HG03097 (cell line): ENCODE results near the gene MRPL10.

ENCODE experiments used
- ATAC-seq: cut with Tn5 transposase; IDR thresholded peaks from one replicate; pipeline ENCODE4 v1.9.1; 2021; ENCODE audit not compliant: unreplicated experiment, low FRiP score

Gene MRPL10

DNA sequence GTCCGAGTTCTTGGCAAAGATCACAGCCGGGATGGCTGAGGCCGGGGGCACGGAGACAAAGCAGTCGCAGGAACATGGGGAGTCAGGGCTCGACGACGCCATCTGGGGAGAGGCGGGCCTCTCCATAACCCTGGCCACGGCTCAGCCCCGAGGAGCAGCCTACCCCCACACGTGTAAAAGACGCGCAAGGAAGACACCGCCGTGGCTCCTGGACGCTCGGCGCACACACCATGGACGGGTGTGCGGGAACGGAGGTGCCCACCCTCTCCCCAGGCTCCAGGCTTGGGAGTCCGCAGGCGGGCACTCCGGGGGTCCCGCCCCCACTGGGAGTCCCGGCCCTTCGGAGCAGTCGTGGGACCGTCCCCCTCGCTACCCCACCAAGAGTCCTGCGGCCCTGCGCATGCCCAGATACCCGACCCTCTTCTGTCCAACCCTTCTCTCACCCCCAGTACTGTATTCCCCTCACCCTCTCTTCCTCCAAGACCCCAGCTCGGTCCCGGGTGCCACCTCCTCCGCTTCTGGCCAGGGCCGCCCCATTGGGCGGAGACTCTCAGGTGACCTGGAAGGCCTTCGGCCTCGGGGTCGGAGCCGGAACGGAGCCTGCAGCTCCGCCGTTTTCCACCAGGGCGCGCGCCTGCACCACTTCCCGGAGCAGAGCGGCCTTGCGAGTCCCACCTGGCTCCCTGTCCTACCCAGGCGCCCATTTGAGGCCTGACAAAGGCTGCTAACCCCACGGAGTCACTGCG lies 9.6 kb upstream of the MRPL10 start, which contains the start of gene SCRN2:
Gene SCRN2, minus strand, starts transcription at position 532 of the 746 bp plus-strand sequence. Its CDS starts 430 bp downstream, at position 102.
- peak; percentile 65 for ATAC-seq

DNA sequence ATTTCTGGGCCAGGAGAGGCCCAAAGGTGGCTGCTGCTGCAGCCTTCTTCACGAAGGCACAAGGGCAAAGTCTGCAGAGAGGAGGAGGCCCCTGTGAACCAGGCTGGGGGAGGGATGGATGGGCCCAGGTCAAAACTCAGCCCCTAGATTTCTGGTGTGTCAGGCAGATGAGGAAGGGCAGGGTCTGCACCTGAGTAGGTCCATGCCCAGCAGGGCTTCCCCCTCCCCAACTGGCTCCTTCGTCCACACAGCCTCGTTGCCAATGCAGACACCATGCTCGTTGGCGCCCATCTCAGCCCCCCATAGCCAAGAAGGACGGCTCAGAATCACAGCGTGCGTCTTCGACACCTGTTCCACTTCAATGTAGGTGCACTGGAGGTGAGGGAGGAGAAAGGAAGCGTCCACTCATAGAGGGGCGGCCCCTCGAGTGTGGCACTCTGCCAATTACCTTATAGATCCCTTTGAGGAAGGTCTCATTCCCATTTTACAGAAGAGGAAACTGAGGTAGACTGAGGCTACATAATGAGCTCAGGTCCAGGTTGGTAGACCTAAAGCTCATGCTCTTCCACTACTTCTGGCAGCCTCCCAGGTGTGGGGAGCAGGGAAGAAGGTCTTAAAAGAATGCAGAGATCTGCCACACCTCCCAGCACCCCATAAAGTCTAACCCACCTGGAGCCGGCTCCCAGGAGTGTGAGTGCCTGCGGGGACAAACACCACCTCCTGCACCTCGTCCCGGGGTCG lies 8.8 kb upstream of the MRPL10 start:
- ATAC-seq: no peak

DNA sequence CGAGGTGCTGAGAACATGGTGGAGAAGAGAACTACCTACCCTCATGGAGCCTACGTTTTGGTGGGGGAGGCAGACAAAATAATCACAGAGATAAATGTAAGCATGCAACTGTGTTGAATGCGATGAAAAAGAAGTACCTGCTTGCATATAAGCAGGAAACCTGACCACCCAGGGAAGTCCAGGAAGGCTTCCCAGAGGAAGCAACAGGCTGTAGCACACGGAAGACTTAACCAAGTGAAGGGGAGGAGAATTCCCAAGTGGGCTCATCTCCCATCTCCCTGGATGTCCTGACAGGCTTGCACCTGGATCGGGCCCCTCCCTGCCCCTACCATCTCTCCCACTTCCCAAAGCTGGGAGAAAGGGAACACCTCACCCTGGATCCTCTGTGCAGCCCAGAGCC lies 7.7 kb upstream of the MRPL10 start:
- ATAC-seq: no peak

DNA sequence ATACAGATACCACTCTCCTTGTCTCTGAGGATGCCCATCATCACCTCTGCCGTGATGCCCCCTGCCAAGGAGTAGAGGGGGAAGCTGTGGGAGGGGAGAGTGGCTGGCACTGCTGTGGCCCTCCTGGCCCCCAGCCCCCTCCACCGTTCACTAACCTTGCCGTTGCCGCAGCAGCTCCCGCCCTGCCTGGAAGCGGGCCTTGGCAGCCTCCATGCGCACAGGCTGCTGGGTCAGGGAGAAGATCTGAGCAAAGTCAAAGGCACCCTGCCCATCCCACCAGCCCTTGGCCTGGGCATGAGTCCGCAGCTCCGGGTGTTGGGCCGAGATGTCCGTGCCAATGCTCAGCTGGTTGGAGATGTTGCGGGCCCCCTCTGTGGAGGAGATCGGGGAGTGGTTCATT lies 7.3 kb upstream of the MRPL10 start:
- ATAC-seq: no peak

DNA sequence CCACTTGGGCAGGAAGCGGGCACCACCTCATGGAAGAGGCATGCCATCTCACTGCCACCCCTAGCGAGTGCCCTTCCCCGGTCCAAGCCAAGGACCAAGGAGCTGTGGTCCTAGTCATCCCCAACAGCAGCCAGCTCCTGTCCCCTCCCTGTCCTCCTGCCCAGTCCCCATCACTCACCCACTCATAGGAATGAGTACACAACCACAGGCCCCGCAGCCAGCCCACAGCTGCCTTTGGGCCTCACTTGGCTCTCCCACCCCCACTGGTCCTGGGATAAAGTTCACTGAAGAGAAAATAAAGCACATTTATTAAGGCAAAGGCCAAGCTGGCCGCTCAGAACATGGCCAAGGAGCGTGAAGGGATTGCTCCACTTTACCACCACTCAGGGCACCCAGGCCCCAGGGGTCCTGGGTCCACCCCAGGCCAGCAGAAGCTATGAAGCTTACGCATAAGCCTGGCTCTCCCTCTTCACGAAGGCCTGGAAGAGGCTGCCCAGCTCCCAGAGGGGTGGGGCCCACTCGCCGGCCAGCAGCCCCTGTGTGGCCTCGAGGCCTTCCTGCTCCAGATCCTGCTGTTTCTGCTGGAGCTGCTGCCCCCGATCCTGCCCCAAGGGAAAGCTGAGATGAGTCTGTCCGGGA lies 6.2 kb upstream of the MRPL10 start:
- ATAC-seq: no peak

DNA sequence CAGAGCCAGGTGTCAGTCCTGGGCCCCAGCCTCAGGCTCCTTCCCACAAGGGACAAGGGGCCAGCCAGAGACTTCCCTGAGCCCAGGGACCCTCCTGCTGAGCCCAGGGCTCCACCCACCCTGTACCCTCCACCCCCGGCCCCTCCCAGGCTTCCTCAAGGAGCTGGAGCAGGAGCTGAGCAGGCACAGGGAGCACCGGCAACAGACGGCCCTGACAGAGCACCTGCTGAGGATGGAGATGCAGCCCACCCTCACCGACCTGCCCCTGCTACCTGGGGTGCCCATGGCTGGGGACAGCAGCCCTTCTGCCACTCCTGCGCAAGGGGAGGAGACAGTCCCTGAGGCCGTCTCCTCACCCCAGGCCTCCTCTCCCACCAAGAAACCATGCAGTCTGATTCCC lies 5.3 kb upstream of the MRPL10 start:
- no peak for ATAC-seq

DNA sequence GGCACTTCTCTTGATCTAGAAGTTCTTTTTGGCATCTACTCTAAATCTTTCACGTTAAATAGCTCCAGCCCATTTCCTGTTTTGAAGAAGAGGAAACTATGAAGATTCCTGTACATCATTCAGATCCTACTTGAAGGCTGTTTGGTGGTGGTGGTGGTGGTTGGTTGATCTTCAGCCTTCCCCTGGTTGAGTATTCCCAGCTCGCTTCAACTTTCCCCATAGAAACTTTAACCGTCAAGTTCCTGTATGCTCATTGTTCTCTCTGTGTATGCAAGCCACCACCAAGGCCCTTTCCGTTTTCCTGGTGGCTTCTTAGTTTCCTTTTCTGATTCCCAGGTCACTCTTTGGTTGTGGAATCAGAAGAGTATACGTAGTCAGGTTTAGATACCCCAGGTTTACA lies 3.4 kb upstream of the MRPL10 start:
- ATAC-seq: no peak

DNA sequence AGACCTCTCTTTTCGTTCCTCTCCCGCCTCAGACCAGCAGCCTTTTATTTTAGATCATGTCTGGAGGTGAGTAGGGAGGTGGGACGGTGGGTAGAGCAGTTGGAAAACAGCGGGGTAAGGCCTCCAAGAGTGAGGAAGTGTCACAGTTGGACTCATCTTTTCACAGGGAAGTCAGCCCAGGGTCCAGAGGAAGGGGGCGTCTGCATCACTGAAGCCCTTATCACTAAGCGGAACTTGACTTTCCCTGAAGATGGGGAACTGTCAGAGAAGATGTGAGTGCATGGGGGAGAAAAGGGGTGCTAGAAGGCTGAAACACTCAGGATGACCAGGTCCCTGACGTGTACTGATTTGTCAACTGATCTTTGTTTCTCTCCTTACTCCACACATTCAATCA lies 590 bp upstream of the MRPL10 start:
- ATAC-seq: no peak

DNA sequence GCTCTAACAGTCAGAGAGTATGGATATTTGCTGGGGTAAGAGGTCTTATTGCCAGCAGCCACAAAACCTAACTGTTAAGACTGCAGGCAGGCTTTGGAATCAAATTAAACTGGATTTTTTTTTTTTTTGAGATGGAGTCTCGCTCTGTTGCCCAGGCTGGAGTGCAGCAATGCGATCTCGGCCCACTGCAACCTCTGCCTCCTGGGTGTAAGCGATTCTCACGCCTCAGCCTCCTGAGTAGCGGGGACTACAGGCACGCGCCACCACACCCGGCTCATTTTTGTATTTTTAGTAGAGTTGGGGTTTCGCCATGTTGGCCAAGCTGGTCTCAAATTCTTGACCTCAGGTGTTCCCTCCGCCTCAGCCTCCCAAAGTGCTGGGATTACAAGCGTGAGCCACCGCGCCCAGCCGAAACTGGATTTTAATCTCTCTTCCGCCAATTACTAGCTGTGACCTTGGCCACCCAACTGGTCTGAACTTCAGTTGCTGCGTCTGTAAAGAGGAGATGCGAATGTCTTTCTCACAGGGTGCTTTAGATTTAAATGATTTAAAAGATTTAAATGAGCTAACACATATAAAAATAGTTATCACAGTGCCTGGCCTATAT lies 842 bp downstream of the MRPL10 start:
- no peak for ATAC-seq

DNA sequence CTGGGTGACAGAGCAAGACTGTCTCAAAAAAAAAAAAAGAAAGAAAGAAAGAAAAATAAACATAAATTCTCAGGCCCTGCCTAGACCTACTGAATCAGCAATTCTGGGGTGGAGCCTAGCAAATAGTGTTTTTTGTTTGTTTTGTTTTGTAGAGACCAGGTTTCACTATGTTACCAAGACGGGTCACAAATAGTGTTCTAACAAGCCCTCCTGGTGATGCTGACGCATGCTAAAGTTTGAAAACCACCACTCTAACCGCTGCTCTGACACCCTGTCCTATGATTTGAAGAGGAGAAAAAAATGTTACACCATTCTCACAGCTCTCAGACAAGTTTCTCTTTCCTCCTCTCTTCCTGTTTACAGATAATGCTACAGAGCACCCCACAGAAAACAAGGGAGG lies 1.5 kb downstream of the MRPL10 start:
- ATAC-seq: no peak

DNA sequence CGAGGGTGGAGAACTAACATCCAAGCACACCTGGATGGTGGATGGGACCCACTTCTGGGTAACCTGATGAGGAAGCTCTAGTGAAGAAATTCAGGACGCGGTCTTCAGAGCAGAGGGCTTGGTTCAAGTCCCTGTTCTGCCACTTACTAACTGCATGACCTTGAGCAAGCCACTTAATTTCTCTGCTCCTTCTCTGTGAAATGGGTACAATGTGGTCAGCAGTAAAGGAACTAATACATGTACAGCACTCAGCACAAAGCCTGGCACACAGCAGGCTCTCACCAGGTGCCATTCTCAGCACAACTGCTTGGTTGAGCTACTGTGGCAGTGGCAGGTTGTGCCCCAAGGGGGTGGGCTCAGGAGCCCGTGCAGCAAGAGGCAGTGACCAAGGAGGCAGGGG lies 7.8 kb downstream of the MRPL10 start:
- no peak for ATAC-seq

DNA sequence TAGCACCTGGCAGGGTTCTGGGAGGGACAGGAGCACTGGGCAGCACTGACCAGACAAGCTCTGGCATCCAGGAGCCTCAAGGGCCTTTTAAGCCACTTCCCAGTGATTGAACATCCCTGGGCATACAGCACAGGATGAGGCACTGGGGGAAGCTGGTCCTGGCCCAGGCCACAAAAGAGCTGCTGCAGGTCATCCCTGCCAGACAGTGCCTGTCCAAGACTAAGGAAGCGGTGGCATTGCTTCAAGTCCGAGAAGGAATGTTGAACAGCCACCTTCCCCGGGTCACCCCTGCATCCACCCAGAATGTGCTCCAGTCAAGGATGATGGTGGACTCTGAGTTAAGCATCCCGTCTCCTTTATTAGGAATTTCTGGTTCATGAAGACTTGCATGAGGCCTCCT lies 8.6 kb downstream of the MRPL10 start:
- ATAC-seq: no peak

DNA sequence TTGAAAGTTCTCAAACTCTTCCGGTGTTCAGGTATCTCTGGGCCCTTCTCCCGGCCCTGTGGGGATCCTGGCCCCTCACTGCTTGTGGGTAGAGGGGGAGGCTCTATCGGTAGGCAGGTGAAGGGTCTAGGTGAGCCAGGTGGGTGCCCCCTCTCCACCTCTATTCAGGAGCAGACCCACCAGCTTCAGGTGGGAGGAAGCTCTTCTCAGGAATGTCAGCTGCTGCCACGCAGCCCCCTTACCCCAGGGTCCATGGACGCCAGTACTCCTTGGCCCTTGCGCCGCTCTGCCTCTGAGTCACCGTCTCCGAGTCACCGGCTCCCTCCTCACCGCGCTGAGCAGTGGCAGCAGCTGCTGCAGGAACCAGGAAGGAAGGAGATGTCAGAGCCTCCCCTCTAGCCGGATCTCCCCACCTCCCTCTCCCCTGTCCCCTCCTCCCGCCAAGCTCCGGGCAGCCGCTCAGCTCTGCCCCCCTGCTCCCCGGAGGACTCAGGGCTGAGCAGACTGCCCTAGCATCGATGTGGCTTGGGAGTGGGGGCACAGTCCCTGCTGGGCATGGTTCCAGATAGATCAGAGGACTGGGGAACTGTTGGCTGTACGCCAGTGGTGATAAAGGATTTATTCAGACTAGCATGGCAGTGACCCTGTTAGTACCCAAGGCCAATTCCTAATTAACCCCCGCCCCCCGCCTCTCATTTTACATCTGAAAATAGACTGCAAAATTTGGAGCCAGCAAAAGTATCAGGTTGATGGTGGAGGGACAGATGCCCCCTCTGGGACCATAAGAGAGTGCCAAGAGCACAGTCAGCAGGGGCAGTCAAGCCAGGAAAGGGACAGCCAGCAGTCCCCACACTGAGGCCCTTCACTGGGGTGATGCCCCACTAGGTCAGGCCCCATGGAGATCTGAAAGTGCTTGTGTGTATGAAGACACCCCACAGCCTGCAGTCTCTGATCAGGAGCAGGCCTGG lies 9.6 kb downstream of the MRPL10 start, which contains the start of gene OSBPL7:
Gene OSBPL7, minus strand, starts transcription at position 371 of the 968 bp plus-strand sequence. CDS start 1,516 bp downstream, outside the sequence.
- ATAC-seq: peak; percentile 70

DNA sequence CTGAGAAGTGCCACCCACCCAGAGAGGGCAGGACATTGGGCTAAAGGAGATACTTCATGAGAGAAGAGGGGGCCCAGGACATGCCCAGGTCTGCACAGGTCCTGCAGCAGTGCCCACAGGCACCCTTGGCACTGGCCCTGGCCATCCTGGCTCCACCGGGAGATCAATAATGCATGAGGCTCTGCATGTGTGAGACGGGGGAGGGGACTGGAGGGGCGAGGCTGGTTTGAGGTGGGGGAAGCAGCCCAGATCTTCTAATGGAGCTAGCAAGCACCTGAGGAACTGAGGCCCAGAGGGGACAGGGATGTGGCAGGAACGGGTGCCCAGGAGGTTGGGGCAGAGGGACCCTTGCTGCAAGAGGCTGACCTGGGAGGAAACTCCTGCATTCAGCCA lies 10.3 kb downstream of the MRPL10 start:
- no peak for ATAC-seq

DNA sequence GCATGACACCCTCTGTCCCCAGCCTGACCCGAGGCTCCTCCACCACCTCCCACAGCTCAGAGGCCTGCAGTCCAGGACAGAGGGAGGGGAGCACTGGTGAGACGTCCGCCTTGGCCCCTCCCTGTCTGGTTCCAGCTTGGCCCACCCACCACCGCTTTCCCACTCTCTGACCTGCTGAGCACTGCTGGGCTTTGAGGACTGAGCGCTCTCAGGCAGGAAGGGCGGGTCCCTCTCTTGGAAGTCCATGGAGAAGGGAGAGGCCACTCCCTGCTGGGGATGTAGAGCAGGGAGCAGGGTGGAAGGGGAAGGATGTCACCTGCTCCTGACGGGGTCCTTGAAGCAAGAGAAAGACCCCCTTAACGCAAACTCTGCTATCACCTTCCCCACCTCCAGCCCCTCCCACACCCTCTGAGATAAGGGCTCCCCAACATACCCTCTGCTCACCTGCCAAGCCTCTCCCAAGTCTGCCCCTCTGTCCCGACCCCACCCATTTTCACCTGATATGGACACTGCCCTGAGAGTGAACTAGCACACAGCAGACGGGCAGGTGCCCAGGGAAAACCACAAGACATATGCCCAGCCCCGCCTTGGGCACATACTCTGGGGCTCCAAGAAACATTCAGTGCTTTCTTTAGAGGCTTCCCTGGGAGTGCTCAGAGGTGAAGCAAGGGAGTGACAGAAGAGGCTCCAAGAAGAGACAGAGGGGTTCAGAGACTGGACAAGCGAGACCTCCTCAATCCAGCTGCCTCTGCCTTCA lies 11.1 kb downstream of the MRPL10 start:
- no peak for ATAC-seq

DNA sequence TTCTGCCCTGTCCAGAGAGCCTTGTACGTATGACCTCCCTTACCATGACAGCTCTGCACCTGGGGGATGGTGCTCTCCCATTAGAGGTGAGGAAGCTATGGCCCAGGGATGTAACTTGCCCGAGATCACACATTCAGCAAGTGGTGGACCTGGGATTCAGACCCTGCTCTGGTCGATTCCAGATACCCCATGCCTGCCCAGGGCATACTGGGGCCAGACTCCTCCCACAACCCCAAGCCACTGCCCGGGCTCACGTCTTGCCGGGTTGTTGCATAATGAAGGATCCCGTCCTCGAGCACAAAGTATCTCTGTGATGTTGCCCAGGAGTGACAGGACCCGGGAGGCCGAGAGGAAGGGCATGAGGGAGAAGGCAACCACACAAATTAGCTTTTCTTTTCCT lies 11.9 kb downstream of the MRPL10 start:
- ATAC-seq: no peak

DNA sequence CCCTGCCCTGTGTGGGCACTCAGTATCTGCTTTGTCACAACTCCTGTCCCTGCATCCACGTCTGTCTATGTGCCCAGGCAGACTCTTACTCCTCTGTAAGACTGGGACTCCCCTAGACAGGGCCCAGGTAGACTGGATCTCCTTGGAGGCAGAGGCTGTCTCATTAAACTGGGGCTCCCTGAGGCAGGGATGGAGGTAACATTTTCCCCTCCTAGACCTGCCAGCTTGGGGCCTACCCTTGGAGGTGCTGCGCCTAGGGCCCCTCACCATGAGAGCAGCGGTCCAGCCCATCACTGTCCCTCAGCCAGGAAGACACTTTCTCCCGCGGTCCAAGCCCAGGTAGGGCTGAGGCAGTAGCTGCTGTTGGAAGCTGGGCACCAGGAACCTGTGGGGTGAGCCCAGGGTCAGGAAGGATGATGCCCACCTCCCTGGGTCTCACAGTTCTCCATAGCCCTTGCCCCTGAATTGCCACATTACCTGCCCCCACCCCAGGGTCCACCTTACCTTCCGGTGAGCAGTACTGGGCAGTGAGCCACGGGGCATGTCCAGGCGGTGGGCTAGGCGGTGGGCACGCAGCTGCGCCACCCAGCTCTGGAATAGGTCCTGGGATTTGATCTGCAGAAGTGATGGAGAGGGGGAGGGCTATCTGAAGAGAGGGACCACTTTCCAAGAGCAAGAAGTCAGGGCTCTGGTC lies 13.2 kb downstream of the MRPL10 start:
- no peak for ATAC-seq

DNA sequence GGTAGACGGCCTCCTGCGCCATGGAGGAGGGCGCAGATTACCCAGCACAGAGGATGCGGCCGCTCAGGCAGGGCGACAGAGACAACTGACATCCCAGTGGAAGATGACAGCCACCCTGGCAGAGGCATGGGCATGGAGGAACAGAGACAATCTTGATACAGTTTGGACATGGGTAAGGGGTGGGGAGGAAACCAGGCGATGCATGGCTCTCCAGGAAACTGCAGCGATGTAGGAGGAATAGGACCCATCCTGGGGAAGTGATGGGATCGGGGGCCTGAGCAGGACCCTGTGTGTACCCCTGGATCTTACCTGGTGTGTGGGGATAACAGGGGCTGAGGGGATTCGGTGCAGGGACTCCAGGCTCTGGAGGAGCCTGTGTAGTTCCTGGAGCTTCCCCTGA lies 14.4 kb downstream of the MRPL10 start:
- no peak for ATAC-seq
